NCI-H2196 (cell line): ENCODE results near the gene ADAM12.

Experiments
- DNase-seq: peaks from one replicate; lab custom pipeline; 2025; ENCODE audit not compliant: unreplicated experiment; lab: John Stamatoyannopoulos, UW

ADAM12 gene

DNA sequence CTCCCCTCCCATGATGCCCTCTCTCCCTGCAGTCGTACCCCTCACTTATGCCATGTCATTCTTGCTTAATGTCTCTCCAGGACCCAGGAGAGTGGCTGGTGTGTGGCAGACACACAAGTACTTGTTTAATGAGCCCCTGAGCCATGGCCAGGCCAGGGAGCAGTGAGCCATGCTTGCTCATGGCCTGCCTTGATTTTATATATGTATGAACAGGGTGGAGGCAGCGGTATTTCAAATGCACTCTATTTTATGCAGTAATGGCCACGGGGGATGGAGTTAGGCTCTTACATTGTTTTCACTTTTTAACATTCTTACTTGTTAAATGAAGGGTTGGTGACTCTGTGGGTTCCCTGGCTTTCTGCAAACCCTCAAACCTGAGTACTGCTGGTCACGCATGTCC lies 347.2 kb downstream of the ADAM12 start:
- no peak for DNase-seq

DNA sequence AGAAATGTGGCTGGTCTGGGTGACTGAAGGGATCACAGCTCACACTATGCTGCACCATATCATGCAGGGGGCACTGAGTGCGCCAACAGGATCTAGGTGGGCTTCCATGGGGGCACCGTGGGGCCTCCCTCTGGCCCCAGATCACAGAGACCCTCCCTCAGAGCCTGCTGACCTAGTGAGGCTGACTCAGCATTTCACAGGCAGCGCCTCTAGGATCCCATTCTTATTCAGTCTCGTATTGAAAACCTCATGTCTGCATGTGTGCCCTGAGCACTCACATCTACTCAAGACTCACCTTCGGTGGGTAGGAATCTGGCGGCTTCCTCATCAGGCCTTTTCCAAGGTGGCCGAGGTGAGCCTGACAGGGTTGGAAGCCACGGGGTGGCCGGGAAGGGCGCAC lies 350.3 kb downstream of the ADAM12 start:
- DNase-seq: no peak

DNA sequence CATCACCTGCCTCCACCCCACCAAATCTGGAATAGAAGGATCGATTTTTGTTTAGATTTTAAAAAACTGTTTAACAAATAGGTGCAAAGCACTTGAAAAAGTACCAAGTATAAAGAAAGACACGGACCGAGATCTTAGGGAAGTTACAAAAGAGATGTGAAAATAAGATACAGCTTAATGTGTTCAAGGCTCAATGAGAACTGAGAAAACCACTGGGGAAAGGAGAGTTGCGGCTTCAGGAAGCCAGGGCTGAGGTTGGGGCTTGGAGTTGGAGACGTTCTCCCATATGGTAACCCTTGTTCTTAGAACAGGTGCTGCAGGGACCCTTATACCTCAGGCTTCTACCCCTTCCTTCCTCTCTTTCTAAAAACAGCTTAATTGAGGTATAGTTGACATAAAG lies 351.8 kb downstream of the ADAM12 start:
- DNase-seq: no peak

DNA sequence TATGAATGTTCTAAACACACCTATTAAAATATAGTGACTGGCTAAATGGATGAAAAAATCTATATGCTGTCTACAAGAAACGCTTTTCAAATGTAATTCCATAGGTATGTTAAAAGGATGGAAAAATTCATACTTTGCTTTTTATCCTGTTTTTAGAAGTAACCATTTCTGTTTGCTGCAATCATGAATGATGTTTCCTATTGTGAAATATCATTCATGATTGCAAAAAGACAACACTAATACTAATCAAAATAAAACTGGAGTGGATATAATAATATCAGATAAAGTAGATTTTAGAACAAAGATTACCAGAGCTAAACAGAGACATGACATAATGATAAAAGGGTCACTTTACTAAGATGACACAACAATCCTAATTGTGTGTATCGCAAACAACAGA lies 353.7 kb downstream of the ADAM12 start:
- DNase-seq: no peak

DNA sequence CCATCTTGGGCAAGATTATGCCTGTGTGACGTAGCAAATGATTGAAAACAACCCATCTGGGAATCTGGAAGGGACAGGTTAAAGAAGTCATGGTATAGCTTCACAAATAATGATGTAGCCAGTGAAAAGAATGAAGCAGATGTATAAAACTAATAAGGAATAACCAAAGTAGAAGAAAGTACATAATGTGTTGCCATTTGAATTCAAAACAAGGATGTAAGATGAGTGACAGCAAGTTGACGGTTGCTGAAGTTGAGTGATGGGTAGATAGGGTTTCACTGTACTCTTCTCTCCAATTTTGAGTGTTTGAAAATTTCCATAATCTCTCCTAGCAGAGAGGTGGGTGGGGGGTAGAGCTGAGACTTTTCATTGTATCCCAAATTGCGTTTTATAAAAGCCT lies 358.3 kb downstream of the ADAM12 start:
- no peak for DNase-seq

DNA sequence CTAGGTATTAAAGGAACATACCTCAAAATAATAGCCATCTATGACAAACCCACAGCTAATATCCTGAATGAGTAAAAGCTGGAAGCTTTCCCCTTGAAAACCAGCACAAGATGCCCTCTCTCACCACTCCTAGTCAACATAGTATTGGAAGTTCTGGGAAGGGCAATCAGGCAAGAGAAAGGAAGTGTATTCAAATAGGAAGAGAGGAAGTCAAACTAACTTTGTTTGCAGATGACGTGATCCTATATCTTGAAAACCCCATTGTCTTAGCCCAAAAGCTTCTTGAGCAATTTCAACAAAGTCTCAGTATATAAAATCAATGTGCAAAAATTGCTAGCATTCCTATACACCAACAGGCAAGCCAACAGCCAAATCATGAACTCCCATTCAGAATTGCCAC lies 360.6 kb downstream of the ADAM12 start:
- DNase-seq: no peak

DNA sequence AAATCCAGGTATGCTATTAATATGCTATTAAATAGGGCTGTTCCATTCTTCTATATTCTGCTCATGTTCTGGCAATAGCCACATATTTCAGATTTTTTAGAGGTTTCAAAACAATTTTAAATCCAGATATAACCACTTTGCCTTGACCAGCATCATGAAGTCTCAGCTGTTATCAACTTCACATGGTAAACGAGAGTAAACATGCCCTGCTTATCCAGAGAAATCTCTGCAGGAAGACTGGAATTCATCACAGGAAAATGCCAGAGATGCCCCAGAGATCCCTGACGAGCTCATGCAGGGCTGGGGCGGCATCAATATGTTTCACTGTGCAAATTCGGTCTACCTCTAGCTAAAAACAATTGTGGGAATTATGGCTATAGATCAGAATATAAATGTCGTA lies 365.4 kb downstream of the ADAM12 start:
- no peak for DNase-seq

DNA sequence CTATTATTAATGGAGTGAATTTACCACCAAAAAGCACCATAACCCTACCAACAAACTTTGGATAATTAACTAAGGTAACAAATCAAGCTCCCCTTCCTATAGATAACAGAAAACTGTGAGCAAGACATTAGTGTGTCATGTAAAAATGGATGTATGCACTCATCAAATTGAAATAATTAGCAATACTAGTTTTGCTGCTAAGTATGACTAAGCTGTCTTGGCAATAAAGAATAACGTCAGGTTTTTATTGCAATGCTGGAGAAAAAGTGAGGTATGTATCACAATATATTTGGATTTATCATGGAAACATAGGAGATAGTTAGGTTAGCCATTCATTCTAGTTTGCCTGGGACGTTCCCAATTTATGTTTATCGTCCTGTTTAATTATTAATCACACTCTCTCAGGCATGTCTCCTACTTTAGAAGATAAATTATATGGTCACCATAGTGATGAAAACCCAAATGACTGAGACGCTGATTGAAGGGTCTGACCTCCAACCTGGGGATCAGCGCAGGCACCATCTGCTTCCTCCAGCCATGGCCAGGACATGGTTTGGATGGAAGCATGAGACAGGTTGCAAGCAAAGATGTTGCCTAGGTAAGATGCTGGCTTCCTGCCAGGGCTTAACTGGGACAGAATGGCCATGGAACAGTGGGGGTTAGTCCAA lies 366.3 kb downstream of the ADAM12 start:
- DNase-seq: no peak

DNA sequence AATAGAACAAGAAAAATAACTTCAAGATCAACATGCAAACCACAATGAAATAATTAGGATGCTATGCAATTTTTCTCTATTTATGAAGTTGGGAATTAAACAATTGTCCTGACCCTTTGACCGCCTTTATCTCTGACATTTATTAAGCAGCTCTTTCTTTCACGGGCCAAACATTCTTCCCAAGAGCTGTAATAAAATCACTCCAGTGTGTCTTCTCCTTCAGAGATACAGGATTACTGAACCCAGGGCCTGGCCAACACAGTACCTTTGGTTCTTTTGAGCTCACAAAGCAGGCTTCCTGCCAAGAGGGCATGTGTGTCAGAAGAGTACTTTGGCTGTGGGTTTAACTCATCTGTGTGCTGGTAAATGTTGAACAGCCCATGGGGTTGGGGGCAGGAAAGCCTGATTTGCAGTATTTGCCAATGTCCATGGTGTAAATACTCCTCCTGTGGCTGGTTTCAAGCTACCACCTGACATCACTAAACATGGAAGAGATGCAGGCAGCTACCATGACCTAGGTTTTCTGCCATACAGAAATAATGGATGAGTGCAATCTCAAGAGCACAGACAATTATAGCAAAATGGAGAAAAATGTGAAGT lies 370.2 kb downstream of the ADAM12 start:
- DNase-seq: no peak

DNA sequence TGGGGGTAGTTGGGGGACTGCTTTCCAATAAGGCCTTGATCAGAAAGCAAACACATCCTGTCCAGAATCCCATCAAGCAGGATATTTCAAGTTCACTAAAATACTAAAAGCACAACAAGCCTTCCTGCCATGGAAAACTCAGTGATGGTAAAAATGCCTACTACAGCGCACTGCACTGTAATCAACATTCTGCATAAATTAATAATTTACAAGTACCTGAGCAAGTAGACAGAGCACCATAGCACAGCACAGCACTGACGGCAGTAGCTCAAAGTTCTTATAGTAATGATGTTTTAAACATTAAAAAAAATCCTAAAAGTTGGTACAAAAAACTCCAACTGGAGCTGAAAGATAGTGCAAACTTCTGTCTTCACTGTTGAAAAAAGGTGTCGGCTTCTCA lies 371.4 kb downstream of the ADAM12 start:
- no peak for DNase-seq

DNA sequence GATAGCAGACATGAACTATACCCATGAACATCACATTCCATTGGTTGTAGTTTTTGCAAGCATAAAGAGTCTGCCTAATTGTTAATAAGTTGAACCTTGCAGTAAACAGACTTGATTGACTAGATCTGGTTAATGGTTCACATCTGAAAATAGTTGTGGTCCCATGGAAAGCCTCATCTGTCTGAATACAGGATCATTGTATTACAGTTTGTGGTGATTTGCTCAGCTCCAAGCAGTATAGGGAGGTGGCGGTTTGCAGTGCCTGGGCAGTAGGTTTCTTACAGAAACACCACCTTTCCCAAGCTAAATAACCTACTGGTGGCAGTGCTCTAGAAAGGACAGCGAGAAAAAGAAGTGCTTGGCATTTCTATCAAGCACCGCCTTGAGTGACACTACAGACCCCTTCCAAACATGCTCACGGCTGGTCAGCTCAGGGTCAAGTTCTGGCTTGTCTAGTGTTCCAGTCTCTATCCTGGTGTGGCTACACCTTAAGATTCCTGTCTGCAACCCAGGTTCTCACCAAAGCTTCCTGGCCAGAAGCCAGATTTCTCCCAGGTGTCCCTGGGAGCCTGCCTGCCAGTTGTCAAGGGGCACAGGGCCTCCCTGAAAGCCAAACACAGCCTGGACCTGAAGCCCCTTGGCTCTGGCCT lies 372.0 kb downstream of the ADAM12 start:
- DNase-seq: no peak

DNA sequence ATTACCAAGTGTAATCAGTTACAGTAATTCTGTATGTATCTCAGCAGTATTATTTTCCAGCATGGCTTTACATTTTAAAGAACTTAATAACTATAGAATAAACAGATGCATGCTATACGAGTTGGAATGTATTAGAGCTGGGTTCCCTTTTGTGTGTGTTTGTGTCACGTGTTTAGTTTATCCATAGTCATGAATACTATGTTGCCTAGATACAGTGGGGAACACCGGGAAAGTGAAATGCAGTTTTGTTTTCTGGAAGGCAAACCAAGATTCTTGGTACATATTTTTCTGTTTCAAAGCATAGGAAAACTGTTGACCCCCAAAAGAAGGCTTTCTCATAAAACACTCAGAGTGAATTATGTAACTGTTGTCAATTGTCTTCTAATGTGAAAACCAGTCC lies 372.9 kb downstream of the ADAM12 start:
- DNase-seq: no peak

DNA sequence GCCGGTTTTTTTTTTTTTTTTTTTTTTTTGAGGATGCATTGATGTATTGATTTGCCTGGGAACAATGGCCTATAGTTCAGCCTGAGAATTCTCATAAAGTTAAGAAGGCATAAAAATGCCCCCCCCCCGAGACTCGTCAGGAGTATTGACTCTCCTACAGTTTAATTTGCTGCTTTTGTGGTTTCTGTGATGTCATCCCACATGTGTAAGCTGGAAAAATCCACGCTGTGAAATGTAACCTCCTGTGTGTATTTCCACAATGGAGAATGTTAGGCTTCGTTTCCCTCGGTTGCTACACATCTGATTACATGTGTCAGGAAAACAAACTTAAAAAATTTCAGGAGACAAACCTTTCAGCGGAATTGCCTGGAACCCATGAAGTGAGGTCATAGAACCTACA lies 374.0 kb downstream of the ADAM12 start:
- DNase-seq: no peak

DNA sequence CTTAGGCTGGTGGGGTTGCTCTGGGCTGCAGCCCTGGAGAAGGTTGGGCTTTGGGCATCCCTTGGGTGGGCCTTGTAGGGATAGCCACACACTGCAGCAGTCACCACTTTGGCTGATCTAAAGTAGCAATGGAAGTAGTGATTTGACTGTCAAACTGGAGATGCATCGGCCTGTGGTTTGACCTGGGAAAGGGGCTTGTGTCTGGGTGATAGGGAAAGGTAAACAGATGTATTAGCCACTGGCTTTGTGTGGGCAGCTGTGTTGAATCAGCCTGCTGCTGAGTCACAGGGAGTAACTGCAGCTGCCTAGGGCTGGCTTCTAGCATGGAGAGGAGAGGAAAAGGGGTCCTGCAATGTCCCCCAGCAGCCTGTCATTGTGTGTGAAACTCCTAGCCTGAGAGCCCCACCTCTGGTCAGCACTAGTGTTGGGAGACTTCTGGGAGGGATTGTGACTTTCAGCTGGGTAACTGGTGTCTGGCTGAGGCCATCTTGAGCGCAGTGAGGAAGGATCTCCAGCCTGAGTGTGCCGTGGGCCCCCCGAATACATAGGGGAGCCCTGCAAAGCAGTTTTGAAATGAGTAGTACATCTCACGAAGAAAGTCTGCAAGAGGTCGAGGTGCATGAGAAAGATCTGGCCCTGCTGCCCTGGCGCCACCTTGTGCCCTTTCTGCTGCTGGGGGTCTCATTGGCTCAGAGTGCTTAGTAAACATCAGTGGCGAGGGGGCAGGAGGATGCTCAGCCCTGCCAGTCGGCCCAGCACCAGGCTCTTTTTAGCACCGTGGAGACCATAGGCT lies 374.6 kb downstream of the ADAM12 start:
- no peak for DNase-seq

DNA sequence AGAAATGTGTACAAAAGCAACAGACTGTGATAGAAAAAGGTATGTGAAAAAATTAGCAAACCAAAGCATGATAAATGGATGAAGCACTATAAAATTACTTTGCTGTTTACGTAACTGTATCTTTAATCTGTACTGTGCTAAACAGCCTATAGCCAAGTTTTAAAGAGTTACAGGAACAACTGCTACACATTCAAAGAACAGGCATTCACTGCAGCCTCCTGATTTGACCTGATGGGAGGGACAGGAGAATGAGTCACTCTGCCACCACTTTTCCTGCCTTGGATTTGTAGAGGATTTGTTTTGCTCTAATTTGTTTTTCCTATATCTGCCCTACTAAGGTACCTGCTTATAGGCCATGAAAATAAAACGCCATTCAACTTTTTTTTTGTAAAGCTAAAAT lies 375.8 kb downstream of the ADAM12 start:
- no peak for DNase-seq

DNA sequence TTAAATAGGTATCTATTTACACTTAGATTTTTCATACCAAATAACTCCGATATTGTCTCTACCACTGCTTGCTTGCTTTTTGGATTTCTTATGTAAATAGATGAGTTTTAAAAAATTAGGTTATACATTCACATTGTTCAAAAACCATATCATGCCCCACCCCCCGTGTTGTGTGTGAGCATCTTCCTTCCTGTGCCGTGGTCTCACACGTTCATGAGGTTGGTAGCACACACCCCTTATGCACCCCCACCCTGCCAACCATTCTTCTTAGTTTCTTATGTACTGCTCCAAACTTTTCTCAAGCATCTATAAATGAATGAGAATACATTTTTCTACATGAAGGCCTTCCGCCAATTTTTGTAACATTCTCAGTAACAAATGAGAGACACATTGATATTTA lies 376.3 kb downstream of the ADAM12 start:
- DNase-seq: no peak

DNA sequence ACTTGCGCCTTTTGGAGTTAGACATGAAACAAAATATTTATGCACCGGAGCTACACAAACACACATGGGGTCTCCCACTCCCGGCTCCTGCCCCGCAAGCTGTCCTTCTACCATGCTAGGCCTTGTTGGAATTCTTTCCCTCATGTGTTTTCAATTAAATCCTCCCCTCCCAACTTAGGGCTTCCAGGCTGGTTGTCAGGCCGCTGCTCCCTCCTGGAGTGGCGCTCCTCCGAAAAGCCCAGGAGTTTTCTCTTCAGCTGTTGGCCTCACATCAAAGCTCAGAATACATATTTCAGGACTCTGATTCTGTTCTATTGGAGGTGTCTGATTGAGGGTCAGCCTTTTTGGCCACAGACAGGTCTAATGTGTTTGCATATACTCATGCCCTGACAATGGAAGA lies 378.6 kb downstream of the ADAM12 start:
- DNase-seq: no peak

DNA sequence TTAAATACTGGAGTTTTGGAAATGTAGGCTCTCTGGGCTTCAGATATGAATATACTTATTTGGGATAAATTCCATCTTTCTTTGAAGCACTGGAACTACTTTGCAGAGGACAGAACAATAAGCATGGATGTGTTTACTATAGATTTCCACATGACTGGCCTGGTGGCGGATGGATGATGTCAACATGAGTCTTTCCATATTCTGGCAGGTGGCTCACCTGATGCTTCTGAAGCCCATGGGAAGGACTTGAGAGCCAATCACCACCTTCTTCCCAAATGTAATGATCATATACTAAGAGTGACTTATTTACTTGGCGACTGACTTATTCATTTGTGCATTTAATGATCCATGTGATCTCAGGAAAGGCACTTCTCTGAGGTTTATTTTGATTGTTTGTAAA lies 381.4 kb downstream of the ADAM12 start:
- no peak for DNase-seq

DNA sequence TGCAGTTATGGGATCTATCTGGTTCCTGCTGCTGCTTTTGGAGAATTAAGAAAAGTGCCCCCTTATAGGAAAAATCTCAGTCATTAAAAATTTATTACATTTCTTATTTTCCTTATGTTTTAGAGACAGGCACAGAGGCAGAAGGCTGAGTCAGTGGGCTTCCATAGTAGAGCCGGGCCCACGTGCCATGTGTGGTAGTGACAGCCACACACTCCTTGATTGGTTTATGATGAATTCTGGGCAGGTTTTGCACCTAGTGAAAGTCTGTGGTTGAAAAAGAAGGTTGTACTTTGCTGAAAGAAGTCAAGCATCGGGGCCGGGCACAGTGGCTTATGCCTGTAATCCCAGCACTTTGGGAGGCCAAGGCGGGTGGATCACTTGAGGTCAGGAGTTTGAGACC lies 382.0 kb downstream of the ADAM12 start:
- no peak for DNase-seq

DNA sequence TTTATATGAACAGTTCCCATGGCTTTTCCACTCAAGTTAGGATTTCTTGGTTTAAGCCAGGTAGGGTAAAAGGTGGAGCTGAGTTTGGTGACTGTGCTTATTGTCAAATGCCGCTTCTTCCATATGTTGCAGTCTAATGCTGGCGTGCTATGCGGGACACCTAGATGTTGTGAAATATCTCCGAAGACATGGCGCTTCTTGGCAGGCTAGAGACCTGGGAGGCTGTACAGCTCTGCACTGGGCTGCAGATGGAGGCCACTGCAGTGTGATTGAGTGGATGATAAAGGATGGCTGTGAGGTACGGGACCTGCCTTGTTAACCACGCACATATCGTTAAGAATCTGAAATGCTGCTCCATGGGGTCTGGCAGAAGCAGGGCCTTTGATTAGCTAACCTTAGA lies 383.5 kb downstream of the ADAM12 start:
- no peak for DNase-seq

DNA sequence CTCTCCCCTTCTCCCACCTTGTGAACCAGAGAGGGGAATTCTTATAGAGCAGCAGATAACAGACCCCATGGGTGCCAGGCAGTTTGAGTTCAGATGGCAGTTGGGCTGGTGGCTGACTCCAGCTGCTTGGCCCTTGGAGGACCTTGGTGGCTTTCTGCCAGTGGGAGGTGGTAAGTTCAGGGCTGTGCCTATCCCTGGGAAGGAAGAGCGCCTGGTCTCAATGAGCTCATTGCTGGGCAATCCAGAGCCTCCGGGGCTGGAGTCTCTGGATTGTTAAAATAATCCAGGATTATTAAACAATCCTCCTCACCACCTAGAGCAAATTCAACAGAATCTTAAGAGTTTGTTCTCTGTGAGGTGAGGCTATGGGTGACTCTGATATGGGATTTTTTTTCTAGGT lies 386.7 kb downstream of the ADAM12 start:
- DNase-seq: no peak

DNA sequence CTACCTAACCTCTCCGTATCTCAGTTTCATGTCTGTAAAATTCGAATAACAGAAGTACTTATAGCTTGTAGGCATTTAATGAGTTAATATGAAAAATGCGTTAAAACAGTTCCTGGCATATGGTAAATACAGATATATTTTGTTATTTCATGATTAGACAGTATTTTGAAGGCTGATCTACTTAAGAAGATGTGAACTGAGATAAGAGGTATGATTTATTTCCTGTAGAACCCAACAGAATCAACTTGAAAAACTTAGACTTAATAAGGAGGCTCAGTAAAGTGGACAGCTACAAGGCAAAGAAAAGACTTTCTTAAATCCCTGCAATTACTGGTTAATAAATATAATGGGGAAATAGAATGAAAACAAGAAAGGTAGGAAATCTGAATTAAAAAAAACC lies 388.6 kb downstream of the ADAM12 start:
- DNase-seq: no peak
